GM23338 (cell line): ENCODE measurements around the gene COMMD3. TPM values are rescaled to one million over a fixed set of nuclear protein-coding genes. Genes with fewer than 3 reads are reported as not detected.

ENCODE experiments used
- ATAC-seq: fragments of 200-7000 bp; cut with Tn5 transposase; 3 replicates; pipeline ENCODE4 v1.9.1; 2020
- DNase-seq: peaks from one replicate; pipeline ENCODE4 v3.0.0-alpha.2; 2015; ENCODE audit warnings: low spot score
- H2AFZ ChIP-seq: fragments of 200-600 bp; sonication (generic); 2 replicates; pipeline ENCODE4 v1.8.0; 2016; ENCODE audit warnings: antibody characterized with exemption, mild to moderate bottlenecking, moderate library complexity
- H3F3A ChIP-seq: fragments of 200-600 bp; sonication (generic); replicated peaks from 2 replicates; pipeline ENCODE4 v1.8.0; 2017; ENCODE audit warnings: antibody characterized with exemption, mixed run types, low read depth
- H3K27ac ChIP-seq: fragments of 200-600 bp; sonication (generic); 2 replicates; pipeline ENCODE4 v1.6.1; 2016; ENCODE audit warnings: low read depth
- H3K27me3 ChIP-seq: fragments of 200-600 bp; sonication (generic); 2 replicates; pipeline ENCODE4 v1.8.0; 2016; ENCODE audit warnings: mild to moderate bottlenecking, mixed run types, moderate library complexity; ENCODE audit not compliant: insufficient read depth
- H3K36me3 ChIP-seq: fragments of 200-600 bp; sonication (generic); 2 replicates; pipeline ENCODE4 v1.8.0; 2016; ENCODE audit warnings: mild to moderate bottlenecking; ENCODE audit not compliant: insufficient read depth
- H3K4me1 ChIP-seq: fragments of 200-600 bp; sonication (generic); 2 replicates; pipeline ENCODE4 v1.8.0; 2016; ENCODE audit warnings: mild to moderate bottlenecking, moderate library complexity; ENCODE audit not compliant: insufficient read depth
- H3K4me2 ChIP-seq: fragments of 200-600 bp; sonication (generic); 2 replicates; pipeline ENCODE4 v1.7.1; 2017; ENCODE audit warnings: mixed run types
- H3K4me3 ChIP-seq: fragments of 200-600 bp; sonication (generic); 2 replicates; pipeline ENCODE4 v1.6.1; 2016; ENCODE audit warnings: mixed run types
- H3K79me2 ChIP-seq: fragments of 200-600 bp; sonication (generic); replicated peaks from 2 replicates; pipeline ENCODE4 v1.8.0; 2017; ENCODE audit warnings: mild to moderate bottlenecking; ENCODE audit not compliant: insufficient read depth
- H3K9me2 ChIP-seq: fragments of 200-600 bp; sonication (generic); 2 replicates; pipeline ENCODE4 v1.8.0; 2017; ENCODE audit not compliant: insufficient read depth
- H4K20me1 ChIP-seq: fragments of 200-600 bp; sonication (generic); replicated peaks from 2 replicates; pipeline ENCODE4 v1.8.0; 2017; ENCODE audit warnings: mild to moderate bottlenecking; ENCODE audit not compliant: insufficient read depth
- H3K27ac Mint-ChIP-seq: 2 replicates; pipeline ENCODE4 v1.8.0; 2020; ENCODE audit warnings: inconsistent platforms, mild to moderate bottlenecking, moderate library complexity, mixed read lengths
- H3K27me3 Mint-ChIP-seq: 3 replicates; pipeline ENCODE4 v1.8.0; 2022; ENCODE audit warnings: low read depth, mild to moderate bottlenecking, moderate library complexity, mixed read lengths, inconsistent platforms; ENCODE audit not compliant: insufficient read depth, poor library complexity
- H3K36me3 Mint-ChIP-seq: 3 replicates; pipeline ENCODE4 v1.8.0; 2021; ENCODE audit warnings: low read depth, mild to moderate bottlenecking, inconsistent platforms, moderate library complexity, mixed read lengths
- H3K4me1 Mint-ChIP-seq: 3 replicates; pipeline ENCODE4 v1.8.0; 2020; ENCODE audit warnings: mild to moderate bottlenecking, inconsistent platforms, mixed read lengths
- H3K4me3 Mint-ChIP-seq: 3 replicates; pipeline ENCODE4 v1.8.0; 2021; ENCODE audit warnings: moderate library complexity, mild to moderate bottlenecking, inconsistent platforms, mixed read lengths
- H3K9me3 Mint-ChIP-seq: 3 replicates; pipeline ENCODE4 v1.8.0; 2020; ENCODE audit warnings: moderate library complexity, mild to moderate bottlenecking, inconsistent platforms, mixed read lengths
- CREB1 ChIP-seq: fragments of 250-450 bp; sonication (Bioruptor Pico); IDR thresholded peaks from 2 replicates; pipeline ENCODE4 v1.5.0; 2020; ENCODE audit warnings: low read depth, mild to moderate bottlenecking, moderate library complexity
- JUNB ChIP-seq: IDR thresholded peaks from one replicate; pipeline ENCODE4 v1.6.1; 2016; ENCODE audit warnings: antibody characterized with exemption; ENCODE audit not compliant: unreplicated experiment
- NANOG ChIP-seq: IDR thresholded peaks from 2 replicates; pipeline ENCODE4 v1.6.1; 2016; ENCODE audit warnings: antibody characterized with exemption, borderline replicate concordance
- POLR2AphosphoS5 ChIP-seq: IDR thresholded peaks from 2 replicates; pipeline ENCODE4 v1.6.1; 2016; ENCODE audit warnings: antibody characterized with exemption, low read depth
- STAT1 ChIP-seq: IDR thresholded peaks from one replicate; pipeline ENCODE4 v1.6.1; 2016; ENCODE audit warnings: antibody characterized with exemption; ENCODE audit not compliant: unreplicated experiment
- ZNF114 ChIP-seq: fragments of 250-450 bp; sonication (Bioruptor Pico); IDR thresholded peaks from 2 replicates; pipeline ENCODE4 v1.5.0; 2020; ENCODE audit warnings: mild to moderate bottlenecking, moderate library complexity
- ZNF331 ChIP-seq: fragments of 250-450 bp; sonication (Bioruptor Pico); IDR thresholded peaks from 2 replicates; pipeline ENCODE4 v1.5.0; 2020; ENCODE audit warnings: low read depth, mild to moderate bottlenecking, moderate library complexity
- polyA plus RNA-seq: library from polyadenylated mRNA; unstranded; fragments of >200 nt; fragmentation: Nextera tagmentation; extraction: Ambion mirVana; gene quantifications from 2 replicates; pipeline ENCODE4 v1.2.1, GENCODE V29; 2016
- total RNA-seq: library from RNA; depleted of rRNA; stranded (reverse); fragments of >200 nt; shearing (Covaris generic); gene quantifications from 2 replicates; pipeline ENCODE4 v1.2.3, GENCODE V29; 2014
- TF ChIP-seq, protein P1 (sequence below): fragments of 250-450 bp; sonication (Bioruptor Pico); IDR thresholded peaks from 2 replicates; pipeline ENCODE4 v1.5.0; 2020; ENCODE audit warnings: mild to moderate bottlenecking, moderate library complexity

Gene COMMD3
- total and polyA plus RNA-seq, 2 experiments from 2014 or later = 1.1 to 5.2 TPM

DNA sequence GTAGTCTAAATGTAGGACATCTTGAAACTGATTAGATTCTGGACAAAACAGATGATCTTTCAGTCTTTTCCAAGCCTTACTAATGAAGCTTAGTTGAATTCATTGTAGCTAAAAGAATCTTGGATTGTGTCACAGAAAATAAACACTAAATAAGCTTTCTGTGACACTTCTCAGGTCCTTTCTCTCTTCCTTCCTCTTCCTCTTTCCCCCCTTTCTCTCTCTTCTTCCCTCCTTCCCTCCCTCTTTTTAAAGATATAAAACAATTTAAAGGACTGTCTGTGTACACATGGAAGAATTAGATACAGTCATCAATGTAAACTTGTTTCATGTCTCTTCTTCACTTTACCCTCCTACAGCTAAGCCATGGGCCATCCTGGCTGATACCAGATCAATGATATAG, 5.3 kb upstream of the COMMD3 start (continued):
- TF ChIP-seq, protein P1, sequence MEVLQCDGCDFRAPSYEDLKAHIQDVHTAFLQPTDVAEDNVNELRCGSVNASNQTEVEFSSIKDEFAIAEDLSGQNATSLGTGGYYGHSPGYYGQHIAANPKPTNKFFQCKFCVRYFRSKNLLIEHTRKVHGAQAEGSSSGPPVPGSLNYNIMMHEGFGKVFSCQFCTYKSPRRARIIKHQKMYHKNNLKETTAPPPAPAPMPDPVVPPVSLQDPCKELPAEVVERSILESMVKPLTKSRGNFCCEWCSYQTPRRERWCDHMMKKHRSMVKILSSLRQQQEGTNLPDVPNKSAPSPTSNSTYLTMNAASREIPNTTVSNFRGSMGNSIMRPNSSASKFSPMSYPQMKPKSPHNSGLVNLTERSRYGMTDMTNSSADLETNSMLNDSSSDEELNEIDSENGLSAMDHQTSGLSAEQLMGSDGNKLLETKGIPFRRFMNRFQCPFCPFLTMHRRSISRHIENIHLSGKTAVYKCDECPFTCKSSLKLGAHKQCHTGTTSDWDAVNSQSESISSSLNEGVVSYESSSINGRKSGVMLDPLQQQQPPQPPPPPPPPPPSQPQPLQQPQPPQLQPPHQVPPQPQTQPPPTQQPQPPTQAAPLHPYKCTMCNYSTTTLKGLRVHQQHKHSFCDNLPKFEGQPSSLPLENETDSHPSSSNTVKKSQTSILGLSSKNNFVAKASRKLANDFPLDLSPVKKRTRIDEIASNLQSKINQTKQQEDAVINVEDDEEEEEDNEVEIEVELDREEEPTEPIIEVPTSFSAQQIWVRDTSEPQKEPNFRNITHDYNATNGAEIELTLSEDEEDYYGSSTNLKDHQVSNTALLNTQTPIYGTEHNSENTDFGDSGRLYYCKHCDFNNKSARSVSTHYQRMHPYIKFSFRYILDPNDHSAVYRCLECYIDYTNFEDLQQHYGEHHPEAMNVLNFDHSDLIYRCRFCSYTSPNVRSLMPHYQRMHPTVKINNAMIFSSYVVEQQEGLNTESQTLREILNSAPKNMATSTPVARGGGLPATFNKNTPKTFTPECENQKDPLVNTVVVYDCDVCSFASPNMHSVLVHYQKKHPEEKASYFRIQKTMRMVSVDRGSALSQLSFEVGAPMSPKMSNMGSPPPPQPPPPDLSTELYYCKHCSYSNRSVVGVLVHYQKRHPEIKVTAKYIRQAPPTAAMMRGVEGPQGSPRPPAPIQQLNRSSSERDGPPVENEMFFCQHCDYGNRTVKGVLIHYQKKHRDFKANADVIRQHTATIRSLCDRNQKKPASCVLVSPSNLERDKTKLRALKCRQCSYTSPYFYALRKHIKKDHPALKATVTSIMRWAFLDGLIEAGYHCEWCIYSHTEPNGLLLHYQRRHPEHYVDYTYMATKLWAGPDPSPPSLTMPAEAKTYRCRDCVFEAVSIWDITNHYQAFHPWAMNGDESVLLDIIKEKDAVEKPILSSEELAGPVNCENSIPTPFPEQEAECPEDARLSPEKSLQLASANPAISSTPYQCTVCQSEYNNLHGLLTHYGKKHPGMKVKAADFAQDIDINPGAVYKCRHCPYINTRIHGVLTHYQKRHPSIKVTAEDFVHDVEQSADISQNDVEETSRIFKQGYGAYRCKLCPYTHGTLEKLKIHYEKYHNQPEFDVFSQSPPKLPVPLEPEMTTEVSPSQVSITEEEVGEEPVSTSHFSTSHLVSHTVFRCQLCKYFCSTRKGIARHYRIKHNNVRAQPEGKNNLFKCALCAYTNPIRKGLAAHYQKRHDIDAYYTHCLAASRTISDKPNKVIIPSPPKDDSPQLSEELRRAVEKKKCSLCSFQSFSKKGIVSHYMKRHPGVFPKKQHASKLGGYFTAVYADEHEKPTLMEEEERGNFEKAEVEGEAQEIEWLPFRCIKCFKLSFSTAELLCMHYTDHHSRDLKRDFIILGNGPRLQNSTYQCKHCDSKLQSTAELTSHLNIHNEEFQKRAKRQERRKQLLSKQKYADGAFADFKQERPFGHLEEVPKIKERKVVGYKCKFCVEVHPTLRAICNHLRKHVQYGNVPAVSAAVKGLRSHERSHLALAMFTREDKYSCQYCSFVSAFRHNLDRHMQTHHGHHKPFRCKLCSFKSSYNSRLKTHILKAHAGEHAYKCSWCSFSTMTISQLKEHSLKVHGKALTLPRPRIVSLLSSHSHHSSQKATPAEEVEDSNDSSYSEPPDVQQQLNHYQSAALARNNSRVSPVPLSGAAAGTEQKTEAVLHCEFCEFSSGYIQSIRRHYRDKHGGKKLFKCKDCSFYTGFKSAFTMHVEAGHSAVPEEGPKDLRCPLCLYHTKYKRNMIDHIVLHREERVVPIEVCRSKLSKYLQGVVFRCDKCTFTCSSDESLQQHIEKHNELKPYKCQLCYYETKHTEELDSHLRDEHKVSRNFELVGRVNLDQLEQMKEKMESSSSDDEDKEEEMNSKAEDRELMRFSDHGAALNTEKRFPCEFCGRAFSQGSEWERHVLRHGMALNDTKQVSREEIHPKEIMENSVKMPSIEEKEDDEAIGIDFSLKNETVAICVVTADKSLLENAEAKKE (CRISPR knock-in tag) = no peak
- no peak for TF ChIP-seq NANOG

DNA sequence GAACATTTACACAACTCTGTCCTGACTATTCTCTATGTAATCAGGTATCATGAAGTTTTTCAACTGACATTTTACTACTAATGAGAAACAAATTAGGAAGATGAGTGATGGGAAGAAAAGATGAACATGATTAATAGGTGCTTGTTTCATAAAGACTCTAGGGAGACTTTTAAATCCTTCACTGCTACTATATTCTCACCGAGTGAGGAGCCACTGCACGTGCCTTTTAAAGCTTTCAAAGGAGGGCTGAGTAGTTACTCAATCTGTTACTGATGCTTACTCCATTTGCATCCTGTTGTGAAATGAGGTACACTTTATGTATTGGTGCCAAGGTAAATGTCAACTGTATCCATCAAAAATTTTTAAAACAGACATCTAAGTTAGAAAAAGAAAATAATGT, 1.3 kb upstream of the COMMD3 start:
- Histone ChIP-seq H3K27me3 (peaks cover 84% of the 10 kb centered on the region), H3K27ac (no peak overlapping the region), H3K4me1 (peaks cover 42% of the 10 kb centered on the region), H3F3A (peaks cover 18% of the 10 kb centered on the region), H3K36me3 (no peaks in the 10 kb centered on the region), H3K4me3 (peak overlapping the region; percentile 61; the same call in 1 of the 2 replicates), H3K4me2 (peak overlapping the region; percentile 83; the same call in 1 of the 2 replicates), H3K79me2 (no peaks in the 10 kb centered on the region), H2AFZ (no peak overlapping the region), H3K9me2 (no peaks in the 10 kb centered on the region), H4K20me1 (peaks cover 20% of the 10 kb centered on the region)
- H3K4me1 Mint-ChIP-seq = peaks cover 25% of the 10 kb centered on the region
- H3K27me3 Mint-ChIP-seq = peaks cover 57% of the 10 kb centered on the region
- H3K27ac Mint-ChIP-seq = no peak overlapping the region
- H3K4me3 Mint-ChIP-seq = peak overlapping the region; percentile 84
- ATAC-seq = no peak
- H3K9me3 Mint-ChIP-seq = peaks cover under 1% of the 10 kb centered on the region; the same call in 2 of the 3 replicates
- no peak for DNase-seq
- H3K36me3 Mint-ChIP-seq = no peaks in the 10 kb centered on the region
- no peak for TF ChIP-seq ZNF331 (CRISPR knock-in tag)
- TF ChIP-seq POLR2AphosphoS5 = no peak
- TF ChIP-seq STAT1 = no peak
- TF ChIP-seq, protein P1 (CRISPR knock-in tag) = no peak
- TF ChIP-seq NANOG = no peak
- no peak for TF ChIP-seq CREB1 (CRISPR knock-in tag)
- no peak for TF ChIP-seq JUNB
- no peak for TF ChIP-seq ZNF114
